Measurements from ENCODE around the gene APOO.

- TF ChIP-seq CTCF (IDR thresholded peaks at IDR 0.05), result no peak
- TF ChIP-seq POLR2A (IDR thresholded peaks at IDR 0.05), result no peak
Measured at GRCh38 chrX:23879380-23880090, 28.2 kb downstream of the APOO start.
